GM12878 (cell line): ENCODE measurements around the gene RAB36.

Source experiments
- CREM ChIP-seq: IDR thresholded peaks from 2 replicates; pipeline ENCODE4 v1.6.1; 2014; ENCODE audit warnings: antibody characterized with exemption, low read depth
- EP300 ChIP-seq, 2 experiments: fragments of 150-350 bp in 1 of 2; IDR thresholded peaks; 2 replicates each; pipeline ENCODE4 v1.6.1; 2011 to 2012; ENCODE audit warnings: low read depth in 2 of 2, low read length in 2 of 2, borderline replicate concordance in 1 of 2, improper control_type of control experiment in 1 of 2, inconsistent platforms in 1 of 2; ENCODE audit not compliant: control insufficient read depth in 1 of 2
- FOXM1 ChIP-seq: IDR thresholded peaks from 2 replicates; pipeline ENCODE4 v1.6.1; 2012; ENCODE audit warnings: low read depth, mild to moderate bottlenecking, inconsistent platforms, low read length, moderate library complexity
- PAX5 ChIP-seq: IDR thresholded peaks from 2 replicates; pipeline ENCODE4 v1.6.1; 2011; ENCODE audit warnings: low read depth, low read length, borderline replicate concordance
- POLR2A ChIP-seq: IDR thresholded peaks from 2 replicates; pipeline ENCODE4 v1.6.1; 2011; ENCODE audit warnings: low read depth, mild to moderate bottlenecking, low read length
- POLR2AphosphoS5 ChIP-seq: IDR thresholded peaks from 2 replicates; pipeline ENCODE4 v1.6.1; 2011; ENCODE audit warnings: mild to moderate bottlenecking, low read length, inconsistent platforms
- SMC3 ChIP-seq: IDR thresholded peaks from 2 replicates; pipeline ENCODE4 v1.6.1; 2011; ENCODE audit warnings: low read length, improper control_type of control experiment, borderline replicate concordance
- SREBF2 ChIP-seq: IDR thresholded peaks from 2 replicates; pipeline ENCODE4 v1.6.1; 2012; ENCODE audit warnings: mild to moderate bottlenecking, low read length
- TF ChIP-seq, protein P1 (sequence below), 3 experiments: IDR thresholded peaks in 2 of 3; conservative IDR thresholded peaks in 1 of 3; 2 replicates each; pipeline ENCODE4 v1.5.1; 2011; ENCODE audit warnings: low read depth in 3 of 3, low read length in 3 of 3, mild to moderate bottlenecking in 3 of 3, control low read depth in 2 of 3, moderate library complexity in 2 of 3, inconsistent platforms in 1 of 3, mixed read lengths in 1 of 3; ENCODE audit not compliant: control insufficient read depth in 2 of 3, insufficient read depth in 1 of 3; ENCODE audit errors: extremely low read depth in 1 of 3
- TF ChIP-seq, protein P2 (sequence below): IDR thresholded peaks from 2 replicates; pipeline ENCODE4 v1.6.1; 2011; ENCODE audit warnings: low read depth, low read length, improper control_type of control experiment, borderline replicate concordance
- TF ChIP-seq, protein P3 (sequence below): IDR thresholded peaks from 2 replicates; pipeline ENCODE4 v1.6.1; 2012; ENCODE audit warnings: mild to moderate bottlenecking, low read depth, low read length

DNA sequence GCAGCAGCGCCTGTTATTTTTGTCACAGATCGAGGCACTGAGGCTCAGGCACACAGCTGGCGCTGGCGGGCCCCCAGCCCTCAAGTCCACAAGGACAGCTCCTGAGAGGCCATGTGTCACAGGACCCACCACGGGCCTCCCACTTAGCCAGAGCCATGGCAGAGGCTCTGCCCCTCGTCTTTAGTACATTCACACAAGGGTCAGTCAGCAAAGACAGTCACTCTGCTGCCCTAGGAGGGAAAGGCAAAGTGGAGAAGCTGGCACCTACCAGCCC is 45.8 kb upstream of the RAB36 start:
- TF ChIP-seq FOXM1 (no peak), SMC3 (no peak), POLR2AphosphoS5 (no peak), SREBF2 (no peak), EP300 (IDR thresholded peaks at IDR 0.05; ENCODE audit: borderline replicate concordance in 1 of 2, control insufficient read depth in 1 of 2, low read depth in 2 of 2, low read length in 2 of 2) (no peak), PAX5 (no peak), POLR2A (no peak), CREM (no peak)
- TF ChIP-seq, protein P1, sequence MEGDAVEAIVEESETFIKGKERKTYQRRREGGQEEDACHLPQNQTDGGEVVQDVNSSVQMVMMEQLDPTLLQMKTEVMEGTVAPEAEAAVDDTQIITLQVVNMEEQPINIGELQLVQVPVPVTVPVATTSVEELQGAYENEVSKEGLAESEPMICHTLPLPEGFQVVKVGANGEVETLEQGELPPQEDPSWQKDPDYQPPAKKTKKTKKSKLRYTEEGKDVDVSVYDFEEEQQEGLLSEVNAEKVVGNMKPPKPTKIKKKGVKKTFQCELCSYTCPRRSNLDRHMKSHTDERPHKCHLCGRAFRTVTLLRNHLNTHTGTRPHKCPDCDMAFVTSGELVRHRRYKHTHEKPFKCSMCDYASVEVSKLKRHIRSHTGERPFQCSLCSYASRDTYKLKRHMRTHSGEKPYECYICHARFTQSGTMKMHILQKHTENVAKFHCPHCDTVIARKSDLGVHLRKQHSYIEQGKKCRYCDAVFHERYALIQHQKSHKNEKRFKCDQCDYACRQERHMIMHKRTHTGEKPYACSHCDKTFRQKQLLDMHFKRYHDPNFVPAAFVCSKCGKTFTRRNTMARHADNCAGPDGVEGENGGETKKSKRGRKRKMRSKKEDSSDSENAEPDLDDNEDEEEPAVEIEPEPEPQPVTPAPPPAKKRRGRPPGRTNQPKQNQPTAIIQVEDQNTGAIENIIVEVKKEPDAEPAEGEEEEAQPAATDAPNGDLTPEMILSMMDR (IDR thresholded peaks at IDR 0.05 in 2 of 3, conservative IDR thresholded peaks at IDR 0.05 in 1 of 3; ENCODE audit: control insufficient read depth in 2 of 3, extremely low read depth in 1 of 3, insufficient read depth in 1 of 3, low read depth in 3 of 3, low read length in 3 of 3), result no peak
- TF ChIP-seq, protein P2, sequence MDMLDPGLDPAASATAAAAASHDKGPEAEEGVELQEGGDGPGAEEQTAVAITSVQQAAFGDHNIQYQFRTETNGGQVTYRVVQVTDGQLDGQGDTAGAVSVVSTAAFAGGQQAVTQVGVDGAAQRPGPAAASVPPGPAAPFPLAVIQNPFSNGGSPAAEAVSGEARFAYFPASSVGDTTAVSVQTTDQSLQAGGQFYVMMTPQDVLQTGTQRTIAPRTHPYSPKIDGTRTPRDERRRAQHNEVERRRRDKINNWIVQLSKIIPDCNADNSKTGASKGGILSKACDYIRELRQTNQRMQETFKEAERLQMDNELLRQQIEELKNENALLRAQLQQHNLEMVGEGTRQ, result no peak
- TF ChIP-seq, protein P3, sequence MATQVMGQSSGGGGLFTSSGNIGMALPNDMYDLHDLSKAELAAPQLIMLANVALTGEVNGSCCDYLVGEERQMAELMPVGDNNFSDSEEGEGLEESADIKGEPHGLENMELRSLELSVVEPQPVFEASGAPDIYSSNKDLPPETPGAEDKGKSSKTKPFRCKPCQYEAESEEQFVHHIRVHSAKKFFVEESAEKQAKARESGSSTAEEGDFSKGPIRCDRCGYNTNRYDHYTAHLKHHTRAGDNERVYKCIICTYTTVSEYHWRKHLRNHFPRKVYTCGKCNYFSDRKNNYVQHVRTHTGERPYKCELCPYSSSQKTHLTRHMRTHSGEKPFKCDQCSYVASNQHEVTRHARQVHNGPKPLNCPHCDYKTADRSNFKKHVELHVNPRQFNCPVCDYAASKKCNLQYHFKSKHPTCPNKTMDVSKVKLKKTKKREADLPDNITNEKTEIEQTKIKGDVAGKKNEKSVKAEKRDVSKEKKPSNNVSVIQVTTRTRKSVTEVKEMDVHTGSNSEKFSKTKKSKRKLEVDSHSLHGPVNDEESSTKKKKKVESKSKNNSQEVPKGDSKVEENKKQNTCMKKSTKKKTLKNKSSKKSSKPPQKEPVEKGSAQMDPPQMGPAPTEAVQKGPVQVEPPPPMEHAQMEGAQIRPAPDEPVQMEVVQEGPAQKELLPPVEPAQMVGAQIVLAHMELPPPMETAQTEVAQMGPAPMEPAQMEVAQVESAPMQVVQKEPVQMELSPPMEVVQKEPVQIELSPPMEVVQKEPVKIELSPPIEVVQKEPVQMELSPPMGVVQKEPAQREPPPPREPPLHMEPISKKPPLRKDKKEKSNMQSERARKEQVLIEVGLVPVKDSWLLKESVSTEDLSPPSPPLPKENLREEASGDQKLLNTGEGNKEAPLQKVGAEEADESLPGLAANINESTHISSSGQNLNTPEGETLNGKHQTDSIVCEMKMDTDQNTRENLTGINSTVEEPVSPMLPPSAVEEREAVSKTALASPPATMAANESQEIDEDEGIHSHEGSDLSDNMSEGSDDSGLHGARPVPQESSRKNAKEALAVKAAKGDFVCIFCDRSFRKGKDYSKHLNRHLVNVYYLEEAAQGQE, result no peak
